ENCODE data around the gene GSTM2. TPM values are rescaled to one million over a fixed set of nuclear protein-coding genes. Genes with fewer than 3 reads are reported as not detected.
A peak's percentile ranks its signal among the peaks of the same experiment; 100 is the strongest.
"Not testable (repeated sequence)": the region's sequence is repeated elsewhere in the genome, so short reads cannot be mapped to it uniquely, and the experiment has no call there.

Gene GSTM2
- total RNA-seq, 1 experiment from 2014 or later = 14.9 TPM

- no CpG with 5 or more reads among the region's 5 CpGs for WGBS (ENCODE audit: extremely low coverage, insufficient read length, low lambda C conversion rate)
- Mint-ChIP-seq H3K36me3 (ENCODE audit: insufficient read depth in 1 of 3, low read depth in 3 of 3) (no peaks in the 10 kb centered on the region), H3K27me3 (ENCODE audit: low read depth) (peaks cover 3% of the 10 kb centered on the region), H3K4me1 (peaks cover 1 to 8% of the 10 kb centered on the region in 2 experiments; a peak in 3 of 4 replicates), H3K27ac (0 out of 7 replicates have a peak overlapping the region, but pooled peaks of 1 of the 3 experiments have one; percentile 35), H3K4me3 (no peak overlapping the region), H3K9me3 (no peaks in the 10 kb centered on the region)
- no peak overlapping the region for H3K4ac ChIP-seq (ENCODE audit: low read depth, low read length)
- TF ChIP-seq CTCF (conservative IDR thresholded peaks at IDR 0.05) = no peak
- no peak overlapping the region for H4K8ac ChIP-seq (replicated peaks; ENCODE audit: insufficient read length, low read depth, low read length)
- H3K56ac ChIP-seq (ENCODE audit: insufficient read length, low read depth, low read length) = no peak overlapping the region
- H4K91ac ChIP-seq (ENCODE audit: insufficient read length, low read depth, low read length) = no peak overlapping the region
- H2AFZ ChIP-seq (ENCODE audit: low read length) = no peak overlapping the region
- H3K79me2 ChIP-seq (ENCODE audit: insufficient read depth, low read length) = no peaks in the 10 kb centered on the region
- no peak overlapping the region for H2AK5ac ChIP-seq (ENCODE audit: insufficient read length, low read length)
- H3T11ph ChIP-seq (ENCODE audit: low read length) = no peak overlapping the region
- H3K9me3 ChIP-seq (ENCODE audit: control insufficient read depth, low read depth, low read length) = no peaks in the 10 kb centered on the region
- no peaks in the 10 kb centered on the region for H3K27me3 ChIP-seq (ENCODE audit: insufficient read depth, low read length)
- H2BK120ac ChIP-seq (ENCODE audit: low read depth, low read length, poor library complexity, severe bottlenecking) = no peak overlapping the region
- no peak overlapping the region for H3K18ac ChIP-seq (ENCODE audit: insufficient read length, low read depth, low read length)
- no peak overlapping the region for H2BK5ac ChIP-seq (ENCODE audit: insufficient read length, low read length)
- no peaks in the 10 kb centered on the region for H4K20me1 ChIP-seq (ENCODE audit: control insufficient read depth, insufficient read depth, insufficient read length)
- H3K14ac ChIP-seq (ENCODE audit: insufficient read depth, low read length) = no peak overlapping the region
- H2BK12ac ChIP-seq (ENCODE audit: insufficient read length, low read depth, low read length) = no peak overlapping the region
- H2BK15ac ChIP-seq (ENCODE audit: low read depth, low read length) = no peak overlapping the region
- H3K79me1 ChIP-seq (ENCODE audit: insufficient read depth, low read depth, low read length, poor library complexity, severe bottlenecking) = no peaks in the 10 kb centered on the region
- H3K27ac ChIP-seq (ENCODE audit: insufficient read length, low read depth, low read length) = no peak overlapping the region
- DNase-seq = no peak
- peaks cover 4% of the 10 kb centered on the region for H3K23me2 ChIP-seq (ENCODE audit: insufficient read length, low read depth, low read length, poor library complexity, severe bottlenecking)
- H3K4me2 ChIP-seq (ENCODE audit: insufficient read depth, insufficient read length, low read length) = no peak overlapping the region
- H3K4me1 ChIP-seq (ENCODE audit: insufficient read depth, low read length) = no peaks in the 10 kb centered on the region
- H3K9ac ChIP-seq (ENCODE audit: extremely low read depth, insufficient read length, low read length) = no peak overlapping the region
- H4K5ac ChIP-seq (ENCODE audit: insufficient read length, low read depth, low read length) = no peak overlapping the region
- no peak overlapping the region for H3K23ac ChIP-seq (ENCODE audit: insufficient read length, low read depth, low read length)
- no peak overlapping the region for H2BK20ac ChIP-seq (ENCODE audit: low read depth, low read length, poor library complexity, severe bottlenecking)
Measured at GRCh38 chr1:109659997-109660690, 7.7 kb upstream of the GSTM2 start.

GRCh38 chr1:109660691-109661026 is 7.2 kb upstream of the GSTM2 start:
- not testable (repeated sequence) for H4K8ac ChIP-seq (replicated peaks; ENCODE audit: insufficient read length, low read depth, low read length); H3K56ac ChIP-seq (ENCODE audit: insufficient read length, low read depth, low read length); H4K5ac ChIP-seq (ENCODE audit: insufficient read length, low read depth, low read length); H4K91ac ChIP-seq (ENCODE audit: insufficient read length, low read depth, low read length); H3K9me3 ChIP-seq (ENCODE audit: control insufficient read depth, low read depth, low read length); H2BK20ac ChIP-seq (ENCODE audit: low read depth, low read length, poor library complexity, severe bottlenecking); H3K4me1 ChIP-seq (ENCODE audit: insufficient read depth, low read length); H3K9me3 Mint-ChIP-seq; H3K36me3 Mint-ChIP-seq (ENCODE audit: insufficient read depth in 1 of 3, low read depth in 3 of 3); H3K27me3 Mint-ChIP-seq (ENCODE audit: low read depth); H3K27me3 ChIP-seq (ENCODE audit: insufficient read depth, low read length); H3K27ac ChIP-seq (ENCODE audit: insufficient read length, low read depth, low read length); H3K9ac ChIP-seq (ENCODE audit: extremely low read depth, insufficient read length, low read length); H2BK5ac ChIP-seq (ENCODE audit: insufficient read length, low read length); H3K4me1 Mint-ChIP-seq; H4K20me1 ChIP-seq (ENCODE audit: control insufficient read depth, insufficient read depth, insufficient read length); H2BK15ac ChIP-seq (ENCODE audit: low read depth, low read length); H3K18ac ChIP-seq (ENCODE audit: insufficient read length, low read depth, low read length); H3K4ac ChIP-seq (ENCODE audit: low read depth, low read length); H3K79me2 ChIP-seq (ENCODE audit: insufficient read depth, low read length); H3K79me1 ChIP-seq (ENCODE audit: insufficient read depth, low read depth, low read length, poor library complexity, severe bottlenecking); H3K23me2 ChIP-seq (ENCODE audit: insufficient read length, low read depth, low read length, poor library complexity, severe bottlenecking); H3T11ph ChIP-seq (ENCODE audit: low read length); DNase-seq; H2BK120ac ChIP-seq (ENCODE audit: low read depth, low read length, poor library complexity, severe bottlenecking); H3K14ac ChIP-seq (ENCODE audit: insufficient read depth, low read length); H2AFZ ChIP-seq (ENCODE audit: low read length); H3K27ac Mint-ChIP-seq; H3K23ac ChIP-seq (ENCODE audit: insufficient read length, low read depth, low read length); H3K4me3 Mint-ChIP-seq; H2AK5ac ChIP-seq (ENCODE audit: insufficient read length, low read length); H3K4me2 ChIP-seq (ENCODE audit: insufficient read depth, insufficient read length, low read length); H2BK12ac ChIP-seq (ENCODE audit: insufficient read length, low read depth, low read length)
- WGBS (ENCODE audit: extremely low coverage, insufficient read length, low lambda C conversion rate) = no CpG with 5 or more reads among the region's 4 CpGs
